ENCODE data around the gene PROKR1.

The PROKR1 gene

DNA sequence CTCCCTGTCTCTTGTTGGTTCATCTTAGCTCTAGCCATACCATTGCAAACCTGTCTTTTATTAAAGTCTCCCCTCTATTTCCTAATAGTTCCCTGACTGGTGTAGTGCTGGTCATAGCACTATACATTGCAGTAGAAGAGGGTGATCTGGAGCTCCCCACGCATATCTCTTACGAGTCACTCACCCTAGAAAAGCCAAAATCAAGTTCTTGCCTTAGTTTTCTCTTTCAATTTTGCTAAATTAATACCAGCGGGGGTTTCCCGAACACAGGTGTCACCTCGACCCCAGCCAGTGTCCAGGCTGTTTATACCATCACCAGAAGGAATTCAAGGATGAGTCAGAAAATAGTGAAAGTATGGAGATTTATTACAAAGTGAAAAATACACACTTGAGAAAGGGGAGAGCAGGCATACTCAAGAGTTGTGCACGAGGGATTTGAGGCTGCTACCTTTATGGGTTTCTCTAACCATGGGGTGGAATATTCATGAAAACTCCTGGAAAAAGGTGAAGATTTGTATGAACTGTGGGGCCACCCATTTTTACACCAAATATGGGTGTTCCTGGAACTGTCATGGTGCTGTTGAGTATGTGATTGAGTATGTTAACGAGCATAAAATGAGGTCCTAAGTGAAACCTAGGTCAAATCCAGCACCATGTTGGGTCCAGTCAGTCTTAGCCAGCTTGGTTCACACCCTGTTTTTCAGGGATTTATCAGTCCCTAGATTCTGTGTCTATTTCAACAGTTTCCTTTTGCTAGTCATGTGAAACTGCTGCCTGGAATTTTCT lies 20.2 kb downstream of the PROKR1 start:
- no peaks in the 10 kb centered on the region for H4K20me1 ChIP-seq (ENCODE audit: insufficient read depth, low read length)
- no peaks in the 10 kb centered on the region for H3K9me3 ChIP-seq (ENCODE audit: insufficient read depth, low read length, severe bottlenecking)
- TF ChIP-seq, protein P1, sequence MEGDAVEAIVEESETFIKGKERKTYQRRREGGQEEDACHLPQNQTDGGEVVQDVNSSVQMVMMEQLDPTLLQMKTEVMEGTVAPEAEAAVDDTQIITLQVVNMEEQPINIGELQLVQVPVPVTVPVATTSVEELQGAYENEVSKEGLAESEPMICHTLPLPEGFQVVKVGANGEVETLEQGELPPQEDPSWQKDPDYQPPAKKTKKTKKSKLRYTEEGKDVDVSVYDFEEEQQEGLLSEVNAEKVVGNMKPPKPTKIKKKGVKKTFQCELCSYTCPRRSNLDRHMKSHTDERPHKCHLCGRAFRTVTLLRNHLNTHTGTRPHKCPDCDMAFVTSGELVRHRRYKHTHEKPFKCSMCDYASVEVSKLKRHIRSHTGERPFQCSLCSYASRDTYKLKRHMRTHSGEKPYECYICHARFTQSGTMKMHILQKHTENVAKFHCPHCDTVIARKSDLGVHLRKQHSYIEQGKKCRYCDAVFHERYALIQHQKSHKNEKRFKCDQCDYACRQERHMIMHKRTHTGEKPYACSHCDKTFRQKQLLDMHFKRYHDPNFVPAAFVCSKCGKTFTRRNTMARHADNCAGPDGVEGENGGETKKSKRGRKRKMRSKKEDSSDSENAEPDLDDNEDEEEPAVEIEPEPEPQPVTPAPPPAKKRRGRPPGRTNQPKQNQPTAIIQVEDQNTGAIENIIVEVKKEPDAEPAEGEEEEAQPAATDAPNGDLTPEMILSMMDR (IDR thresholded peaks at IDR 0.05; ENCODE audit: borderline replicate concordance, extremely low read depth, low read length, poor library complexity, severe bottlenecking): no peak
- TF ChIP-seq EZH2 (IDR thresholded peaks at IDR 0.05; ENCODE audit: borderline replicate concordance, low read depth, low read length, severe bottlenecking): no peak
- no peak overlapping the region for H3K27ac ChIP-seq (ENCODE audit: low read length)
- no peak for DNase-seq
- H3K36me3 ChIP-seq (ENCODE audit: insufficient read depth, low read length): no peaks in the 10 kb centered on the region
- no peaks in the 10 kb centered on the region for H3K27me3 ChIP-seq (ENCODE audit: insufficient read depth, low read length, poor library complexity)
- H3K4me2 ChIP-seq (ENCODE audit: insufficient read depth, low read length): no peak overlapping the region
- no peak overlapping the region for H2AFZ ChIP-seq (ENCODE audit: low read depth, low read length)
- H3K79me2 ChIP-seq (ENCODE audit: insufficient read depth, low read length): no peaks in the 10 kb centered on the region
- no peak for ATAC-seq (ENCODE audit: insufficient read depth, low read depth)
- H3K9ac ChIP-seq (ENCODE audit: low read depth, low read length): no peak overlapping the region
- no peak overlapping the region for H3K4me3 ChIP-seq (ENCODE audit: low read depth in 1 of 2, low read length in 2 of 2)
- peaks cover 7% of the 10 kb centered on the region for H3K4me1 ChIP-seq (ENCODE audit: insufficient read depth, low read length)

GRCh38 chr2:68667371-68667770 lies 24.0 kb downstream of the PROKR1 start:
- no peak for ATAC-seq (ENCODE audit: insufficient read depth, low read depth)
- no peak for TF ChIP-seq EZH2 (IDR thresholded peaks at IDR 0.05; ENCODE audit: borderline replicate concordance, low read depth, low read length, severe bottlenecking)
- TF ChIP-seq, protein P1 (IDR thresholded peaks at IDR 0.05; ENCODE audit: borderline replicate concordance, extremely low read depth, low read length, poor library complexity, severe bottlenecking): no peak
- Histone ChIP-seq H3K9me3 (ENCODE audit: insufficient read depth, low read length, severe bottlenecking) (no peaks in the 10 kb centered on the region), H3K4me1 (ENCODE audit: insufficient read depth, low read length) (no peaks in the 10 kb centered on the region), H3K79me2 (ENCODE audit: insufficient read depth, low read length) (no peaks in the 10 kb centered on the region), H3K27ac (ENCODE audit: low read length) (no peak overlapping the region), H3K27me3 (ENCODE audit: insufficient read depth, low read length, poor library complexity) (no peaks in the 10 kb centered on the region), H3K36me3 (ENCODE audit: insufficient read depth, low read length) (no peaks in the 10 kb centered on the region), H4K20me1 (ENCODE audit: insufficient read depth, low read length) (no peaks in the 10 kb centered on the region), H3K4me3 (ENCODE audit: low read depth in 1 of 2, low read length in 2 of 2) (no peak overlapping the region), H3K4me2 (ENCODE audit: insufficient read depth, low read length) (no peak overlapping the region), H2AFZ (ENCODE audit: low read depth, low read length) (no peak overlapping the region), H3K9ac (ENCODE audit: low read depth, low read length) (no peak overlapping the region)
- no peak for DNase-seq

GRCh38 chr2:68669651-68670050 lies 26.3 kb downstream of the PROKR1 start:
- H3K4me3 ChIP-seq (ENCODE audit: low read depth in 1 of 2, low read length in 2 of 2): no peak overlapping the region
- H3K4me2 ChIP-seq (ENCODE audit: insufficient read depth, low read length): no peak overlapping the region
- no peaks in the 10 kb centered on the region for H4K20me1 ChIP-seq (ENCODE audit: insufficient read depth, low read length)
- ATAC-seq (ENCODE audit: insufficient read depth, low read depth) (no peak; the same call in 2 of the 3 replicates), DNase-seq (no peak)
- H3K36me3 ChIP-seq (ENCODE audit: insufficient read depth, low read length): no peaks in the 10 kb centered on the region
- no peaks in the 10 kb centered on the region for H3K4me1 ChIP-seq (ENCODE audit: insufficient read depth, low read length)
- no peak overlapping the region for H2AFZ ChIP-seq (ENCODE audit: low read depth, low read length)
- H3K9me3 ChIP-seq (ENCODE audit: insufficient read depth, low read length, severe bottlenecking): no peaks in the 10 kb centered on the region
- no peak overlapping the region for H3K9ac ChIP-seq (ENCODE audit: low read depth, low read length)
- H3K27me3 ChIP-seq (ENCODE audit: insufficient read depth, low read length, poor library complexity): no peaks in the 10 kb centered on the region
- H3K27ac ChIP-seq (ENCODE audit: low read length): no peak overlapping the region
- TF ChIP-seq, protein P1 (IDR thresholded peaks at IDR 0.05; ENCODE audit: borderline replicate concordance, extremely low read depth, low read length, poor library complexity, severe bottlenecking): no peak
- no peak for TF ChIP-seq EZH2 (IDR thresholded peaks at IDR 0.05; ENCODE audit: borderline replicate concordance, low read depth, low read length, severe bottlenecking)
- H3K79me2 ChIP-seq (ENCODE audit: insufficient read depth, low read length): no peaks in the 10 kb centered on the region
